IPS-NIHi7 (cell line): ENCODE data around the gene C5orf52.
"Not testable (repeated sequence)": the region's sequence is repeated elsewhere in the genome, so short reads cannot be mapped to it uniquely, and the experiment has no call there.

Source experiments
- DNase-seq: peaks from one replicate; pipeline ENCODE4 v3.0.0; 2012; ENCODE audit warnings: mixed read lengths; ENCODE audit errors: extremely low spot score

The C5orf52 gene

DNA sequence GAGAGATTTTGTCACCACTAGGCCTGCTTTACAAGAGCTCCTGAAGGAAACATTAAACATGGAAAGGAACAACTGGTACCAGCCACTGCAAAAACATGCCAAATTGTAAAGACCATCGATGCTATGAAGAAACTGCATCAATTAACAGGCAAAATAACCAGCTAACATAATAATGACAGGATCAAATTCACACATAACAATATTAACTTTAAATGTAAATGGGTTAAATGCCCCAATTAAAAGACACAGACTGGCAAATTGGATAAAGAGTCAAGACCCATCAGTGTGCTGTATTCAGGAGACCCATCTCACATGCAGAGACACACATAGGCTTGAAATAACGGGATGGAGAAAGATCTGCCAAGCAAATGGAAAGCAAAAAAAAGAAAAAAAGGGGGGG lies 51.6 kb downstream of the C5orf52 start:
- DNase-seq: not testable (repeated sequence)

DNA sequence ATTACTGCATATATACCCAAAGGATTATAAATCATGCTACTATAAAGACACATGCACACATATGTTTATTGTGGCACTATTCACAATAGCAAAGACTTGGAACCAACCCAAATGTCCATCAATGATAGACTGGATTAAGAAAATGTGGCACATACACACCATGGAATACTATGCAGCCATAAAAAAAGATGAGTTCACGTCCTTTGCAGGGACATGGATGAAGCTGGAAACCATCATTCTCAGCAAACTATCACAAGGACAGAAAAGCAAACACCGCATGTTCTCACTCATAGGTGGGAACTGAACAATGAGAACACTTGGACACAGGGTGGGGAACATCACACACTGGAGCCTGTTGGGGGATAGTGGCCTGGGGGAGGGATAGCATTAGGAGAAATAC lies 55.3 kb downstream of the C5orf52 start:
- not testable (repeated sequence) for DNase-seq

DNA sequence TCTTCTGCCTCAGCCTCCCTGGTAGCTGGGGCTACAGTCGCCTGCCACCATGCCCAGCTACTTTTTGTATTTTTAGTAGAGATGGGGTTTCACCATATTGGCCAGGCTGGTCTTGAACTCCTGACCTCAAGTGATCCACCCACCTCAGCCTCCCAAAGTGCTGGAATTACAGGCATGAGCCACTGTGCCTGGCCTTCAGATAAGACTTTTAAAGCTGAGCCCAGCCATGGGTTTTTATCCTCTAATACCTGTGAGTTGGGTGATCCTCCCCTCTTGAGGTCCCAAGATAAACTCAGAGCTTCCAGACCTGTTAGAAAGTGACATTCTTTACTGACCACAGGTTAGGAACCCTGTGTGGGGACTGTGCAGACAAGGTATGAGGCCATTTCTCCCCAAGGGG lies 56.5 kb downstream of the C5orf52 start:
- not testable (repeated sequence) for DNase-seq
